Keratinocyte (primary cell): ENCODE results near the gene ANKDD1A.

Source experiments
- EZH2 ChIP-seq: IDR thresholded peaks from one replicate; pipeline ENCODE4 v1.6.1; 2012; ENCODE audit warnings: inconsistent platforms, mild to moderate bottlenecking, low read length, moderate library complexity
- TF ChIP-seq, protein P1 (sequence below), 3 experiments: IDR thresholded peaks in 1 of 3; conservative IDR thresholded peaks in 1 of 3; optimal IDR thresholded peaks in 1 of 3; 2 replicates in 2 of 3; 3 replicates in 1 of 3; pipeline versions ENCODE3 to v1.5.1; 2011; ENCODE audit warnings: low read length in 3 of 3, mild to moderate bottlenecking in 3 of 3, moderate library complexity in 2 of 3, control low read depth in 1 of 3, inconsistent platforms in 1 of 3; ENCODE audit not compliant: insufficient read depth in 2 of 3; ENCODE audit errors: extremely low read depth in 1 of 3

DNA sequence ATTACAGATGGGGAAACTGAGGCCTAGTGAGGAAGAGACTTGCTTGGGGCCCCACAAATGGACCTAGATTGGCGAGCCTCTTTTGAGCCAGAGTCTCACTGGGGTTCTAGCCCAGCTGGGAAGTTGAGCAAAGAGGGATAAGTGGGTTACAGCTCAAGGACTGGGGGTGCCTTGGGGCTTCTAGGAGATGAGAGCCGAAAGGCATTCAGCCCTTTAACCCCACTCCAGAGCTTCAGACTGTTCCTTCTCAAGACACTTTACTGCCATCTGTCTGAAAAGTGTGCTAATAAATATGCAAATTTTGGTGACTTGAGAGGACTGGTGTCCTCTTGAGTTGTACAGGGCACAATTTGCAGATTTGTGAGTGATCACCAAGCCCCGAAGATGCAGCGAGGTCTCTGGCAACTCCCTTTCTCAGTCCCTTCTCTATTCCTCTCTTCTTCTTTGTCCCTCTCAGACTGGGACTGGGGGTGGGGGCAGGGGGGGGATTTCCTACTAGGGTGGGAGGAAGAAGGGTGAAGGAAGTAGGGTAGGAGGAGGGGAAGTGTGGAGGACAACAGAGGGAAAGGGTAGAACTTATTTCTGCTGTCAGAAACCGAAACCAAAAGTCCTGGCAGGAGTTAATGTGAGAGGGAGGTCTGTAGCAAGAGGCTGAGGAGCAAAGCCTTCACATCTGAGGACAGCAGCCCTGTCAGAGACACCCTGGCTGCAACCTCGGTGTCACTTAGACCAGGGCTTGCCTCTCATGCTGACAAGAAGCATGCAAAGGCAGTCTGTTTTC, 16.2 kb upstream of the ANKDD1A start:
- TF ChIP-seq EZH2 = no peak
- TF ChIP-seq, protein P1, sequence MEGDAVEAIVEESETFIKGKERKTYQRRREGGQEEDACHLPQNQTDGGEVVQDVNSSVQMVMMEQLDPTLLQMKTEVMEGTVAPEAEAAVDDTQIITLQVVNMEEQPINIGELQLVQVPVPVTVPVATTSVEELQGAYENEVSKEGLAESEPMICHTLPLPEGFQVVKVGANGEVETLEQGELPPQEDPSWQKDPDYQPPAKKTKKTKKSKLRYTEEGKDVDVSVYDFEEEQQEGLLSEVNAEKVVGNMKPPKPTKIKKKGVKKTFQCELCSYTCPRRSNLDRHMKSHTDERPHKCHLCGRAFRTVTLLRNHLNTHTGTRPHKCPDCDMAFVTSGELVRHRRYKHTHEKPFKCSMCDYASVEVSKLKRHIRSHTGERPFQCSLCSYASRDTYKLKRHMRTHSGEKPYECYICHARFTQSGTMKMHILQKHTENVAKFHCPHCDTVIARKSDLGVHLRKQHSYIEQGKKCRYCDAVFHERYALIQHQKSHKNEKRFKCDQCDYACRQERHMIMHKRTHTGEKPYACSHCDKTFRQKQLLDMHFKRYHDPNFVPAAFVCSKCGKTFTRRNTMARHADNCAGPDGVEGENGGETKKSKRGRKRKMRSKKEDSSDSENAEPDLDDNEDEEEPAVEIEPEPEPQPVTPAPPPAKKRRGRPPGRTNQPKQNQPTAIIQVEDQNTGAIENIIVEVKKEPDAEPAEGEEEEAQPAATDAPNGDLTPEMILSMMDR (optimal IDR thresholded peaks at IDR 0.05 in 1 of 3, IDR thresholded peaks at IDR 0.05 in 1 of 3, conservative IDR thresholded peaks at IDR 0.05 in 1 of 3; ENCODE audit: extremely low read depth in 1 of 3, insufficient read depth in 2 of 3, low read length in 3 of 3) = no peak
